ENCODE data around the gene ZFHX2. TPM values are rescaled to one million over a fixed set of nuclear protein-coding genes. Genes with fewer than 3 reads are reported as not detected.
"Not testable (repeated sequence)": the region's sequence is repeated elsewhere in the genome, so short reads cannot be mapped to it uniquely, and the experiment has no call there.

The ZFHX2 gene
- total RNA-seq, 3 donors from 2014 or later = 0.58 to 1.1 (median 1.1) TPM

DNA sequence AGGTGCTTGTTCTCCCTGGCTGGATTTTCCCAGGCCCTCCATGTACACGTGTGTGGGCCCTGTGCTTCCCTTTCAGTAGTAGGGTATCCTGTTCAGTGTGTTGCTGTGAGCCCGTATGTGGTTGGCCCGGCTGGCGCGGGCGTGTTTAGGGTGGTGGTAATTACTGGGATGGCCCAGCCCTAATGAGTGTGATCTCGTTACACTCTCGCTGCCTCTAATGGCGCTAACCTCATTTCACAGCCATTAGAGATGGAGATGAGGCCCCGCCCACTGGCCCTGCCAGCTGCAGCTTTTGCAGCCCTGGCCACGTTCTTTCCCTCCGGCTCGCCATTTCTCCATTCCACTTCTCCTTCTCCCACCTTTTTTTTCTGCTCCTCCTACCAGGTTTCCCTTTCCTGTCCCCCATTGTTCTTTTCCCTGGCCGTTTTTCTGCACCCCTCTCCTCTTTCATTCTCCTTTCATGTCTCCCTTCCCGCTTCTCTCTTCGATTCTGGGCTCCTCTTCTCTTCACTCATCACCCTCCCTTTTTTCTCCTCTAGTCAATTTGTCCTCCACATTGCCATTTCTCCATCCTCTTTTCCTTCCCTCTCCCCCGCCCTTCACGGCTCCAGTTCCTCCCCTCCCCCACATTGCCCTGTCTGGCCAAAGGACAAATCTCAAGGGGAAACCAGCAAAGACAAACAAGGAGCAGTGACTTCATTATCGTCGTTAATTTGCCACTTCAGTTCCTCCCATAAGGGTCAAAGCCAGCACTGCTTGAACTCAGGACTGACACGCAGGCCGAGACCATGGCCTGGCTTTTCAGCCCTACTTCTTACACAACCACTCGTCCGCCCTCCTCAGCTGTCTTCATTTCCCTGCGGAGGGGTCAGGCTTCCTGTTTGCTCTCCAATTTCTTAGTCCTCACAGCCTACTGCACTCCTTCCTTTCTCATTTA lies 6.8 kb downstream of the ZFHX2 start:
- Mint-ChIP-seq H3K9me3 (no peaks in the 10 kb centered on the region), H3K4me1 (ENCODE audit: low read depth) (no peaks in the 10 kb centered on the region), H3K36me3 (ENCODE audit: insufficient read depth) (no peaks in the 10 kb centered on the region), H3K27me3 (ENCODE audit: low read depth) (no peaks in the 10 kb centered on the region), H3K4me3 (no peak overlapping the region)
- no peak for ATAC-seq
- no peak for DNase-seq

DNA sequence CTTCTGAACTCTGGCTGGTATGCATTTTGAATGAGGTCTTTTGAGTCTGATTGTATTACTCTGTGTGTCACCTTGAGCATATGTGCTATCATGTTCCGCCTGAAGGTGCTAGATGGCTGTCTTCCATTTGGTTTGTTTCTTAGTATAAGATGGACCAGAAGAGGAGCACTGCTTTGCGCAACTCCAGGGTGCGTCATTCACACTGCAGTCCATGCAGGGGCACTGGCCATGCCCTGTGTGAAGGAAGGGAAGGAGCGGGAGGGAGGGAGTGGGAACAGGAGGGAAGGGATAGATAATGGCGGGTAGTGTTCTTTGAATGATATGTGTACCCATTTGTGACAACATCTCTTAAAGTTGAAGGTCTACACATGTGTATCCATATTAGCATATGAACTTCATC lies 8.2 kb downstream of the ZFHX2 start:
- DNase-seq (no peak), ATAC-seq (no peak)
- Mint-ChIP-seq H3K27me3 (ENCODE audit: low read depth) (peaks cover 2% of the 10 kb centered on the region), H3K4me1 (ENCODE audit: low read depth) (peaks cover 2% of the 10 kb centered on the region), H3K36me3 (ENCODE audit: insufficient read depth) (no peaks in the 10 kb centered on the region), H3K4me3 (no peak overlapping the region), H3K9me3 (no peaks in the 10 kb centered on the region)

DNA sequence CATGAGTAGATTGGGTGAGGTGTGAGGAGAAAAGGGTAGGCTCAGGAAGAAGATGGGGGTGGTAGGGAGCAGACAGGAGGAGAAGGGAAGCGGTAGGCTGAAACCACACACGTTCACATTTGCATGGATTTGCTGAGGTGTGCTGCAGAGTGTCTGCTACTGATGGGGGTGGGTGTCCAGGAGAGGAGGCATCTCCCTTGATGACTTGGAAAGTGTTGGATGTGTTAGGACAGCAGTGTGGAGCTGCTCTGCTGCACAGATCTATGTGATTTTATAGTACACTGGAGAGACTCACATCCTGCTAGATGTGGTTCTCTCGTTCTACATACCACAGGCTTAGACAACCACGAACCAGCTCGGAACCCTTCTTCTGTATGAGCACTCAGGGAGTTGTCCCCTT lies 9.3 kb downstream of the ZFHX2 start:
- Mint-ChIP-seq H3K4me3 (no peak overlapping the region), H3K9me3 (no peaks in the 10 kb centered on the region), H3K27me3 (ENCODE audit: low read depth) (peaks cover 2% of the 10 kb centered on the region), H3K36me3 (ENCODE audit: insufficient read depth) (no peaks in the 10 kb centered on the region), H3K4me1 (ENCODE audit: low read depth) (peaks cover 2% of the 10 kb centered on the region)
- ATAC-seq = no peak
- DNase-seq = no peak

GRCh38 chr14:23540141-23540469 lies 11.5 kb downstream of the ZFHX2 start:
- no peaks in the 10 kb centered on the region for H3K36me3 Mint-ChIP-seq (ENCODE audit: insufficient read depth)
- peaks cover 2% of the 10 kb centered on the region for H3K27me3 Mint-ChIP-seq (ENCODE audit: low read depth)
- no peaks in the 10 kb centered on the region for H3K9me3 Mint-ChIP-seq
- DNase-seq (no peak), ATAC-seq (no peak)
- no peak overlapping the region for H3K4me3 Mint-ChIP-seq
- H3K4me1 Mint-ChIP-seq (ENCODE audit: low read depth) = peaks cover 2% of the 10 kb centered on the region

DNA sequence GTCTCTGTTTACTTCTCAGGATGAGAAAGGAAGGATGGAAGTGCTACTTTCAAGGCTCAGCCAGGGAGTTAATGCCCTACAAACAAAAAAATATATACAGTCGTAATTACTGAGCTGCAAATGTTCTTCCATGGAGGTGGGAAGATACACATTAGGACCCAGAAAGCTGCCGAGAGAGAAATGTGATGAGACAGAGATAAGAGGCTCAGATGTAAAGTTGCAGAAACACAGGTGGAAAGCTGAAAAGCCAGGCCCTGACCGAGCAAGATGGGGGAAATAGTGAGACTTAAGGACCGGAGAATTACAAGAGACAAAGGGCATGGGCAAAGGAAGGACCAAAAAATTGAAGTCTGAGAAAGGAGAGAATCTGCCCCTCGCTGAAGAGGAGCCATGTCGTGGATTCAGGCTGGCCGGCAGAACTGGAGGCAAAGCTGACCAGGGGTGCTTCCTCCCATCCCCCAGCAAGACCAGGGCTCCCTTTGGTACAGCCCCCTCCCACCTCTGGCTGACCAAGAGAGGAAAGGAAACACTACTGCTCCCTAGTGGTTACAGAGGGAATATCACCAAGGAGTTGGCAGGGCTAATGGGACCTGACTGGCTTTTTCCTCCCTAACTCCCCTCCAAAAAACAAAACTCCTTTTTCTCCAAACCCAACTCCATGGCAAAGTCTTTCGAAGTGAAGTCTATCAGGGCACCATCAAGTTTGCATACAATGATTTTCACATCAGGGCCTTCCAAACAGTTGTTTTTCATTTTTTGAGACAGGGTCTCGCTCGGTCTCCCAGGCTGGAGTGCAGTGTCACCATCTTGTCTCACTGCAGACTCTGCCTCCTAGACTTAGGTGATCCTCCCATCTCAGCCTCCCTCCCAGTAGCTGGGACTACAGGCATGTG lies 12.1 kb downstream of the ZFHX2 start:
- Mint-ChIP-seq H3K9me3 (no peaks in the 10 kb centered on the region), H3K27me3 (ENCODE audit: low read depth) (peaks cover 2% of the 10 kb centered on the region), H3K36me3 (ENCODE audit: insufficient read depth) (no peaks in the 10 kb centered on the region), H3K4me1 (ENCODE audit: low read depth) (peaks cover 2% of the 10 kb centered on the region), H3K4me3 (no peak overlapping the region)
- DNase-seq = no peak
- peak; percentile 77 to 80 for ATAC-seq

DNA sequence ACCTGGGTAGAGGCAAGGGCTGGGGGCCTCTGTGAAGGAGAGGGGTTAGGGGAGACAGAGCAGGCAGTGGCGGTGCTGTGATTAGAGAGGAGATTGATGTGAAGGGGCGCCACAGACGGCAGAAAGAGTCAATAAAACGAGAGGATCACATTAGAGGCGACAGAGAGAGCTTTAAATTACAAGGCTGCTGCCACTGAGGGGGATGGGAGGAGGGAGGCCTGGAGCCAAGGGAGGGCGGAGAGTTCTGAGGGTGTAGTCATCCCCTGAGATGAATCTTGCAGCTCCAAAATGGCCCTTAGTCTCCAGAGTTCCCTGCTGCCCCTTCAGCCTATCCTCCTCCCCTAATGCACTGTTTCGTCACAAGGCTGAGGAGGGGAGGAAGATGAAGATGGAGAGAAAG lies 12.8 kb downstream of the ZFHX2 start:
- Mint-ChIP-seq H3K4me1 (ENCODE audit: low read depth) (peaks cover 2% of the 10 kb centered on the region), H3K4me3 (no peak overlapping the region), H3K36me3 (ENCODE audit: insufficient read depth) (no peaks in the 10 kb centered on the region), H3K27me3 (ENCODE audit: low read depth) (peaks cover 2% of the 10 kb centered on the region), H3K9me3 (no peaks in the 10 kb centered on the region)
- ATAC-seq = no peak
- DNase-seq = no peak

DNA sequence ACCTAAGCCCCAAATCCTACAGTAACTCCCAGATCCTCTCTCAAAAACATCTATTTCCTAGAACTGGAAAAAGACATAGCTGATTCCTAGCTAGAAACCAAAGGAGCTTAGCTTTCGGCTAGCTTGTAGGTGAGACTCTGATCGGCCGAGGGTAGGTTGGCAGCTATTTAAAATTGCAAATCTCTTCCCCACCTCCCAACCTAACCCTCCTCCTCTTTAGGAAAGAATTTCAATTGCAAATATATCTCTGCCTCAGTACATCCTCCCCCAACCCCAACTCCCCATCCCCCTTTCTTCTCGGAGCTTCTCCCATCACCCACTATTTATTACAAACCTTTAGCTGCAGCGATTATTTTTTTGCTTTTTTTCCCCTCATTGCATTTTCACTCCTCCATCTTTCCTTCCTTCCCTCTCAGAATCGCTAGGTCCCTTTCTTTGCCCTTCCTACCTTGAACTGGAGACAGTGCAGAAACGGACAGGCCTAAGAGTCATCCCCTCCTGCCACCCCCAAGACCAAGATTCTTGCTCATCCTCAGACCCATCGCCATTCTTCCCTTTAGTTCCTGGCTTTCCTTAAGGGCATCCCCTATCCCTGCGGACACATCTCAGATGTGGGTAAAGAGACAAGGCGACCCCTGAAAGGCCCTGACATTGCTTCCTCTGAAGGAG lies 13.4 kb downstream of the ZFHX2 start:
- H3K36me3 Mint-ChIP-seq (ENCODE audit: insufficient read depth) = no peaks in the 10 kb centered on the region
- peaks cover 2% of the 10 kb centered on the region for H3K4me1 Mint-ChIP-seq (ENCODE audit: low read depth)
- DNase-seq (no peak), ATAC-seq (no peak)
- H3K27me3 Mint-ChIP-seq (ENCODE audit: low read depth) = peaks cover 2% of the 10 kb centered on the region
- H3K4me3 Mint-ChIP-seq = no peak overlapping the region
- no peaks in the 10 kb centered on the region for H3K9me3 Mint-ChIP-seq

GRCh38 chr14:23537351-23538049 lies 14.1 kb downstream of the ZFHX2 start:
- no peak for ATAC-seq
- no peaks in the 10 kb centered on the region for H3K36me3 Mint-ChIP-seq (ENCODE audit: insufficient read depth)
- peaks cover 2% of the 10 kb centered on the region for H3K27me3 Mint-ChIP-seq (ENCODE audit: low read depth)
- no peak overlapping the region for H3K4me3 Mint-ChIP-seq
- H3K4me1 Mint-ChIP-seq (ENCODE audit: low read depth) = peaks cover 2% of the 10 kb centered on the region
- no peaks in the 10 kb centered on the region for H3K9me3 Mint-ChIP-seq
- DNase-seq = no peak

DNA sequence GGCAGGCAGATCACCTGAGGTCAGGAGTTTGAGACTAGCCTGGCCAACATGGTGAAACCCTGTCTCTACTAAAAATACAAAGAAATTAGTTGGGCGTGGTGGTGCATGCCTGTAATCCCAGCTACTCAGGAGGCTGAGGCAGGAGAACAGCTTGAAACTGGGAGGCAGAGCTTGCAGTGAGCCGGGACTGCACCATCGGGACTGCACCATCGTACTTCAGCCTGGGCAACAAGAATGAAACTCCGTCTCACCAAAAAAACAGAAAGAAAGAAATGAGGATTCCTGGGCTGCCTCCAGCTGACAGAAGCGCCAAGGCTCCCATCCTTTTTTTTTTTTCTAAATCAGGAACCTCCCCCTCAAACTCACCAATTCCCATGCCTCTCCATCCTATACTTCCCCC lies 14.7 kb downstream of the ZFHX2 start:
- H3K36me3 Mint-ChIP-seq (ENCODE audit: insufficient read depth); ATAC-seq; H3K4me1 Mint-ChIP-seq (ENCODE audit: low read depth); H3K4me3 Mint-ChIP-seq; H3K9me3 Mint-ChIP-seq; DNase-seq; H3K27me3 Mint-ChIP-seq (ENCODE audit: low read depth): not testable (repeated sequence)

DNA sequence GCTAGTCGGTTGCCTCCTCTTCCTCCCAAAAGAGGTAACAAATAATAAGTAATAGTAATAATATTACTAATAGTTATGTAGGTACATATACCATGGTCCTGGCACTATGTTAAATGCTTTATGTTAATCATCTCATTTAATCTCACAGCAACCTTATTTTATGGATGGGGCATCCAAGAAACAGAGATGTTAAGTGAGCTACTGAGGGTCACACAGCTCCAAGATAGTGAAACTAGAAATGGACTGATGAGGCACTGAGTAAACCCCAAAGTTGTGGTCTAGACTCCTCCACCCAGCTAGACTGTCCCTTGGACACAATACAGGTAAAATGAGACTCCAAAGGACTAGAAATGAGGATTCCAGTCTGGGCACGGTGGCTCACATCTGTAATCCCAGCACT lies 15.1 kb downstream of the ZFHX2 start:
- Mint-ChIP-seq H3K4me1 (ENCODE audit: low read depth) (peaks cover 2% of the 10 kb centered on the region), H3K36me3 (ENCODE audit: insufficient read depth) (no peaks in the 10 kb centered on the region), H3K9me3 (no peaks in the 10 kb centered on the region), H3K4me3 (no peak overlapping the region), H3K27me3 (ENCODE audit: low read depth) (peaks cover 2% of the 10 kb centered on the region)
- no peak for DNase-seq
- no peak for ATAC-seq

DNA sequence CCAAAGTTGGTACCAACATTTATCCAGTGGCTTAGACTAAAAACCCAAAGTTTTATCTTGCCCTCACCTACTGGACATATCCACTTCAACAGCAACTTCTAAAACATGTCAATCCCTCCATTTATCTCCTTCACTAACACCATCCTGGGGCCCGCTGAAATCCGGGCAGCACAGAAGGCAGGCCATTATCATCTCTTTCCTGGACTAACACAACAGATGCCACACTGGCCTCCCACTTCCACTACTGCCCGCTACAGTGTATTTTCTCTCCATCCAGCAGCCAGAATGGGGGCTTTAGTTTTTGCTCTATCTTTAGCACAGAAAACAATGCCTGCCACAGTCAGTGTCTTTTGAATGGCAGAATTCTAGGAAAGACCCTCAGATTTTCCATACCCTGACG lies 15.6 kb downstream of the ZFHX2 start:
- no peak overlapping the region for H3K4me3 Mint-ChIP-seq
- no peaks in the 10 kb centered on the region for H3K9me3 Mint-ChIP-seq
- DNase-seq (no peak), ATAC-seq (no peak)
- H3K4me1 Mint-ChIP-seq (ENCODE audit: low read depth) = peaks cover 2% of the 10 kb centered on the region
- peaks cover 2% of the 10 kb centered on the region for H3K27me3 Mint-ChIP-seq (ENCODE audit: low read depth)
- H3K36me3 Mint-ChIP-seq (ENCODE audit: insufficient read depth) = no peaks in the 10 kb centered on the region

DNA sequence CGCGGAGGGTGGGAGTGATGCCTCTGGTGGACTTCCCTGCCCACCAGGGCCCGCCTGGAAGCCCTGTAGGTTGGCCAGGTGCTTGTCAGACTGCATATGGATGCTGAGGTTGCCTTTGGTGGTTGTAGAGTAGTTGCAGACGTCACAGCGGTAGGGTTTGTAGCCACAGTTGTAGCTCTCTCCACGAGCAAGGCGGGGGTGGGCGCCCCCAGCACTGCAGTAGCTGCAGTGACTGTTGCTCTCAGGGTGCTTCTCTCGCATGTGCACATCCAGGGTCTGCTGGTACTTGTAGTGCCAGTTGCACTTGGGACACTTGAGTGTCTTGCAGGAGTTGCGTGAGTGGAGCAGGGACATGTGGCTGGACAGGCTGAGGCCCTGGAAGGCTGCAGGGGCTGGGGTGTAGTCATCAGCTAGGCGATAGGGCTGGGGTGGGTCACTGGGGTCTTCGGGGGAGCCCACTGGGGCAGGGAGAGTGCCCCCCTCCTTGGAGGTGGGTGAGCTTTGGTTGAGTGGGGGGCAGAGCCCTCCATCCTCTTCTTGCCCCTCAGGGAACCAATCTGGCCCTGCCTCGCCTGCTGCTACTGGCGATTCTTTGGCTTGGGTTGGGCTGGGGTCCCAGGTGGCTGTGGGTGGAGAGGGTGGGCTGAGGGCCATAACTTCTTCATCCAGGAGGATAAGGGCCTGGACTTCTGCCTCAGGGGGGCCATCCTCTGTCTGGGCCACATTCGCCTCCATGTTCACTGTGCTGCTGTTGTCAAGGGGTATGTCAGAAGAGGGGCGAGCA lies 17.7 kb downstream of the ZFHX2 start:
- DNase-seq = no peak
- no peaks in the 10 kb centered on the region for H3K4me1 Mint-ChIP-seq (ENCODE audit: low read depth)
- H3K9me3 Mint-ChIP-seq = no peaks in the 10 kb centered on the region
- no peaks in the 10 kb centered on the region for H3K36me3 Mint-ChIP-seq (ENCODE audit: insufficient read depth)
- no peak for ATAC-seq
- H3K27me3 Mint-ChIP-seq (ENCODE audit: low read depth) = no peaks in the 10 kb centered on the region
- H3K4me3 Mint-ChIP-seq = no peak overlapping the region

- ATAC-seq = no peak
- no peaks in the 10 kb centered on the region for H3K36me3 Mint-ChIP-seq (ENCODE audit: insufficient read depth)
- H3K27me3 Mint-ChIP-seq (ENCODE audit: low read depth) = no peaks in the 10 kb centered on the region
- no peak for DNase-seq
- H3K4me3 Mint-ChIP-seq = no peak overlapping the region
- H3K4me1 Mint-ChIP-seq (ENCODE audit: low read depth) = no peaks in the 10 kb centered on the region
- H3K9me3 Mint-ChIP-seq = no peaks in the 10 kb centered on the region
These were observed 18.9 kb downstream of the ZFHX2 start for GRCh38 chr14:23532658-23533057.
